Measurements from ENCODE around the gene GCNT4.

The GCNT4 gene

DNA sequence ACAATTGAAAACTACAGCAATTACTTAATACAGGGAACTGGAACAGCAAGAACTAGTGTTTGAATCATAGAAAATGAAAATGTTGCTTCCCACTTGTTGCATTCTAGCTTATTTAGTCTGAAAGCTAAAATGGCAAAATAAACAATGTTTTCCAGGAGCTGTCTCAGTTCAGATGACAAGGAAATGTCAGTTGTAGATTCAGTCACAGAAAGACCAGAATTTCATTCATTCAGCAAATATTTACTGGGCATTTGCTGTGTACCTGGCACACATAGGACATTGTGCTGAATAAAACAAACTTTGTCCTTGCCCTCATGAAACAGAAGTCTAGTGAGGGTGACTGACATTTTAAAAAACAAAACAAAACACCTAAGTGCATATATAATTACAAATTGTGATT is 41.5 kb downstream of the GCNT4 start:
- no peak overlapping the region for H3K27ac ChIP-seq (ENCODE audit: poor library complexity, severe bottlenecking)
- TF ChIP-seq, protein P1, sequence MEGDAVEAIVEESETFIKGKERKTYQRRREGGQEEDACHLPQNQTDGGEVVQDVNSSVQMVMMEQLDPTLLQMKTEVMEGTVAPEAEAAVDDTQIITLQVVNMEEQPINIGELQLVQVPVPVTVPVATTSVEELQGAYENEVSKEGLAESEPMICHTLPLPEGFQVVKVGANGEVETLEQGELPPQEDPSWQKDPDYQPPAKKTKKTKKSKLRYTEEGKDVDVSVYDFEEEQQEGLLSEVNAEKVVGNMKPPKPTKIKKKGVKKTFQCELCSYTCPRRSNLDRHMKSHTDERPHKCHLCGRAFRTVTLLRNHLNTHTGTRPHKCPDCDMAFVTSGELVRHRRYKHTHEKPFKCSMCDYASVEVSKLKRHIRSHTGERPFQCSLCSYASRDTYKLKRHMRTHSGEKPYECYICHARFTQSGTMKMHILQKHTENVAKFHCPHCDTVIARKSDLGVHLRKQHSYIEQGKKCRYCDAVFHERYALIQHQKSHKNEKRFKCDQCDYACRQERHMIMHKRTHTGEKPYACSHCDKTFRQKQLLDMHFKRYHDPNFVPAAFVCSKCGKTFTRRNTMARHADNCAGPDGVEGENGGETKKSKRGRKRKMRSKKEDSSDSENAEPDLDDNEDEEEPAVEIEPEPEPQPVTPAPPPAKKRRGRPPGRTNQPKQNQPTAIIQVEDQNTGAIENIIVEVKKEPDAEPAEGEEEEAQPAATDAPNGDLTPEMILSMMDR (IDR thresholded peaks at IDR 0.05; ENCODE audit: poor library complexity, severe bottlenecking): no peak
- ATAC-seq (ENCODE audit: low read depth): no peak
- no peaks in the 10 kb centered on the region for H3K36me3 ChIP-seq (ENCODE audit: low read depth)
- no peak for DNase-seq (ENCODE audit: low spot score)
- no peaks in the 10 kb centered on the region for H3K27me3 ChIP-seq (ENCODE audit: insufficient read depth, poor library complexity, severe bottlenecking)
- H3K9me3 ChIP-seq (ENCODE audit: severe bottlenecking): no peaks in the 10 kb centered on the region
- H3K4me1 ChIP-seq (ENCODE audit: insufficient read depth, poor library complexity, severe bottlenecking): no peaks in the 10 kb centered on the region
- H3K4me3 ChIP-seq (ENCODE audit: severe bottlenecking): no peak overlapping the region

DNA sequence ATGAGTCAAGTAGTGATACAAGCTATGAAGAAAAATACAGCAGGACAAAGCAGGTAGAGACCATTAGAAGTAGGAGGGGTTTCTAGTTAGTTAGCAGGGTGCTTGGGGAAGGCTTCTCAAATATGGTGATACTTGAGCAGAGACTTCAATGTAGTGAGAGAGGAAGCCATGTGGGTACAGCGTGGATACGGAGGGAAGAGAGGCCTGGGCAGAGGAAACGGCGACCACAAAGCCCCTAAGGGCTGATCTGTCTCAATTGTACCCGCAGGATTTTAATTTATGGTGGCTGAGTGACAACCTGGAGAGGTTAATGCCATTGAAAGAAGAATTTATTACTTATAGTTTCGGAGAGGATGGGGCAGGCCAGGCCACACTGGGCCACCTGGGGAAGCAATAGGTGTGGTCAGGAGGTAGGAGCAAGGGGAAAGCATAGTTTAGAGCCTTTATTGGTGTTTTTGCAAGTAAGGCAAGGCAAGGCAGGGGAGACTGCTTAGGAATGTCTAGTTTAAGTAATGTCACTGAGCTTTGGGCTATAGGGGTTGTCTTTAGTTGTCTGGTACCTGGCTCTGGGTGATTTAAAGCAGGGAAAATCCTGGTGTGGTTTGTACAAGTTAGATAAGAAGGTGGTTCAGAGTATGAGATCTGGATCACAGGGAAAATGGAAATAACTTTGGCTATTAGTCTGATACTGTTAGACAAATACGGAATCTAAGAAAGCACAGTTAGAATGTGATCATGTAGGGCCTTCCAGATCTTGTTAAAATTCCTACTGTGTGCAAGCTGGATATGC is 42.6 kb downstream of the GCNT4 start:
- peaks cover 3% of the 10 kb centered on the region for H3K9me3 ChIP-seq (ENCODE audit: severe bottlenecking)
- DNase-seq (ENCODE audit: low spot score) (no peak), ATAC-seq (ENCODE audit: low read depth) (no peak)
- no peaks in the 10 kb centered on the region for H3K27me3 ChIP-seq (ENCODE audit: insufficient read depth, poor library complexity, severe bottlenecking)
- no peaks in the 10 kb centered on the region for H3K36me3 ChIP-seq (ENCODE audit: low read depth)
- no peaks in the 10 kb centered on the region for H3K4me1 ChIP-seq (ENCODE audit: insufficient read depth, poor library complexity, severe bottlenecking)
- no peak overlapping the region for H3K4me3 ChIP-seq (ENCODE audit: severe bottlenecking)
- TF ChIP-seq, protein P1 (IDR thresholded peaks at IDR 0.05; ENCODE audit: poor library complexity, severe bottlenecking): no peak
- no peak overlapping the region for H3K27ac ChIP-seq (ENCODE audit: poor library complexity, severe bottlenecking)

DNA sequence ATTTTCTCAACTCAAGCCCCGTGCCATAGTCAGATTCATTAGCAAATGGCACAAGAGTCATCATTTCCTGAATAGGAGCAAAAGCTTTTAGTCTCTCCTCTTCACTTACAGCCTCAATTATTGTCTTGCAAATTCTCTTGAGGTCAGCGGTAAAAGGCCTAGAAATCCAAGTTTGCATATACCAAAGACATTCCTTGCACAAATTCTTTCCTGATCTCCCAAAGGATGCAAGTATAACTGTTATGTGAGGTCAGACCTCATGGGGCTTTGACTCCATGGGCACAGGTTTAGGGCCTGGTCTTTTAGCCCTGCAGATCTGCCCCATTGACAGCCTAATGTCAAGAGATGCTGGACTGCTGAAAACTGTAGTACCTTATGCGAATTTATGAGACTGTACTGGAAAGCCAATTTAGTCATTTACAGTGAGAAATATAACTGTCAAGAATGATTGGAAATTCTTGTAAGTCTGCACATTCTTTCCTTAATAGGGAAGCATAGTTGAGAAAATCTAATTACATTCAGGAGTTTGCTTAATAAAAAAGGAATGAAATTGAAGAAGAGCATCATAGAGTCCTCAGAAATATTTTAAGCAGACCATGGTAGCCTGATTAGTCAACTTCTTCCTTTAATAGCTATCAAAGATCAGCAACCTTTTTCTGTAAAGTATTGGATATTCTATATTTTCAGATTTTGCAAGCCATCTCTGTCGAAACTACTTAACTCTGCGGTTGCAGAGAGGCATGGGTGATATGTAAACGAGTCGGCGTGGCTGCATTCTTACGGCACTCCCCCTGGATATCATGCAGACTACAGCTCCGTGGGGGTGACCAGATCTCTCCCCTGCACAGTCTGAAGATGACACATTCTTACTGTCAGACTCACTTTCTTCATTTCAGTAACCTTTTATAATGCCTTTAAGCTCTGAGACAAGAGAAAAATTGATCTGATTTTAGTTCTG is 45.2 kb downstream of the GCNT4 start:
- no peak overlapping the region for H3K4me3 ChIP-seq (ENCODE audit: severe bottlenecking)
- no peaks in the 10 kb centered on the region for H3K27me3 ChIP-seq (ENCODE audit: insufficient read depth, poor library complexity, severe bottlenecking)
- TF ChIP-seq, protein P1 (IDR thresholded peaks at IDR 0.05; ENCODE audit: poor library complexity, severe bottlenecking): no peak
- H3K27ac ChIP-seq (ENCODE audit: poor library complexity, severe bottlenecking): no peak overlapping the region
- DNase-seq (ENCODE audit: low spot score): no peak
- H3K36me3 ChIP-seq (ENCODE audit: low read depth): no peaks in the 10 kb centered on the region
- peaks cover 3% of the 10 kb centered on the region for H3K9me3 ChIP-seq (ENCODE audit: severe bottlenecking)
- no peaks in the 10 kb centered on the region for H3K4me1 ChIP-seq (ENCODE audit: insufficient read depth, poor library complexity, severe bottlenecking)
- no peak for ATAC-seq (ENCODE audit: low read depth)

DNA sequence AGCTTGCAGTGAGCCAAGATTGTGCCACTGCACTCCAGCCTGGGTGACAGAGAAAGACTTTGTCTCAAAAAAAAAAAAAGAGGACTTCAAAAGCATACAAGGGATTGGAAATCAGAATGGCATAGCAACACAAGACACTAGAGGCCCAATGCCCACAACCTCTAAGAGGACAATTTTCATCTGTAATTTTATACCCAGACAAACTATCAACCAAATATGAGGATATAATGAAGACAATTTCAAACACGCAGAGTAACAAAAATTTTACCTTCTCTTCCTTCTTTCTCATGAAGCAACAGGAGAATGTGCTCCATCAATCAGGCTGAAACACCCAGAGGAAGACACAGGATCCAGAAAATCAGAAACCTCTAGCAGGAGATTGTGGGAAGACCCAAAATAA is 46.8 kb downstream of the GCNT4 start:
- Histone ChIP-seq H3K27me3 (ENCODE audit: insufficient read depth, poor library complexity, severe bottlenecking) (no peaks in the 10 kb centered on the region), H3K4me1 (ENCODE audit: insufficient read depth, poor library complexity, severe bottlenecking) (no peaks in the 10 kb centered on the region), H3K27ac (ENCODE audit: poor library complexity, severe bottlenecking) (no peak overlapping the region), H3K9me3 (ENCODE audit: severe bottlenecking) (peaks cover 3% of the 10 kb centered on the region), H3K36me3 (ENCODE audit: low read depth) (no peaks in the 10 kb centered on the region), H3K4me3 (ENCODE audit: severe bottlenecking) (no peak overlapping the region)
- no peak for ATAC-seq (ENCODE audit: low read depth)
- TF ChIP-seq, protein P1 (IDR thresholded peaks at IDR 0.05; ENCODE audit: poor library complexity, severe bottlenecking): no peak
- no peak for DNase-seq (ENCODE audit: low spot score)
